Astrocyte (in vitro differentiated cells and primary cell): ENCODE measurements around the gene RAB14.

ENCODE experiments used
- EZH2 ChIP-seq: IDR thresholded peaks from 2 replicates; pipeline ENCODE4 v1.6.1; 2012; ENCODE audit warnings: mild to moderate bottlenecking, low read length, inconsistent platforms; ENCODE audit not compliant: insufficient read depth
- TF ChIP-seq, protein P1 (sequence below): IDR thresholded peaks from 2 replicates; pipeline ENCODE4 v1.5.1; 2011; ENCODE audit warnings: low read depth, mild to moderate bottlenecking, inconsistent platforms, low read length, moderate library complexity; ENCODE audit not compliant: insufficient read depth

DNA sequence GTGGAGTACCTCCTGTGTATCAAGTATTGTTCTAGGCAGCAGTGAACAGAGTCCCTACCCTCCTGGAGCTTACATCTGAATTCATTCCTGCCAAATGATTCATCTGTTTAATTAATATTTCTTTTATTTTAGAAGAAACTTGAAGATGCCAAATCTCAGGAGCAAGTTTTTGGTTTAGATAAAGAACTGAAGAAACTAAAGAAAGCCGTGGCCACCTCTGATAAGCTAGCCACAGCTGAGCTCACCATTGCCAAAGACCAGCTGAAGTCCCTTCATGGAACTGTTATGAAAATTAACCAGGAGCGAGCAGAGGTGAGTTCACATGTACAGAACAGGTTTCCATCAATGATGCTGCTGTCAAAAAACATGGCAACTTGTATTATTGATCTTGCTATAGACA is 57.9 kb downstream of the RAB14 start:
- no peak for TF ChIP-seq EZH2
- TF ChIP-seq, protein P1, sequence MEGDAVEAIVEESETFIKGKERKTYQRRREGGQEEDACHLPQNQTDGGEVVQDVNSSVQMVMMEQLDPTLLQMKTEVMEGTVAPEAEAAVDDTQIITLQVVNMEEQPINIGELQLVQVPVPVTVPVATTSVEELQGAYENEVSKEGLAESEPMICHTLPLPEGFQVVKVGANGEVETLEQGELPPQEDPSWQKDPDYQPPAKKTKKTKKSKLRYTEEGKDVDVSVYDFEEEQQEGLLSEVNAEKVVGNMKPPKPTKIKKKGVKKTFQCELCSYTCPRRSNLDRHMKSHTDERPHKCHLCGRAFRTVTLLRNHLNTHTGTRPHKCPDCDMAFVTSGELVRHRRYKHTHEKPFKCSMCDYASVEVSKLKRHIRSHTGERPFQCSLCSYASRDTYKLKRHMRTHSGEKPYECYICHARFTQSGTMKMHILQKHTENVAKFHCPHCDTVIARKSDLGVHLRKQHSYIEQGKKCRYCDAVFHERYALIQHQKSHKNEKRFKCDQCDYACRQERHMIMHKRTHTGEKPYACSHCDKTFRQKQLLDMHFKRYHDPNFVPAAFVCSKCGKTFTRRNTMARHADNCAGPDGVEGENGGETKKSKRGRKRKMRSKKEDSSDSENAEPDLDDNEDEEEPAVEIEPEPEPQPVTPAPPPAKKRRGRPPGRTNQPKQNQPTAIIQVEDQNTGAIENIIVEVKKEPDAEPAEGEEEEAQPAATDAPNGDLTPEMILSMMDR, result no peak
